Measurements from ENCODE around the gene BCAP29. TPM values are rescaled to one million over a fixed set of nuclear protein-coding genes. Genes with fewer than 3 reads are reported as not detected.
"Not testable (repeated sequence)": the region's sequence is repeated elsewhere in the genome, so short reads cannot be mapped to it uniquely, and the experiment has no call there.

Gene BCAP29
- total RNA-seq, 1 donor: 43.1 TPM

- Histone ChIP-seq H2AFZ (ENCODE audit: low read length) (no peak overlapping the region), H3K79me2 (ENCODE audit: insufficient read depth, low read length) (no peaks in the 10 kb centered on the region), H3K4me2 (ENCODE audit: insufficient read depth, low read length) (no peak overlapping the region), H3K4me1 (ENCODE audit: insufficient read depth, low read length) (no peaks in the 10 kb centered on the region), H3K27ac (ENCODE audit: low read depth, low read length) (no peak overlapping the region), H3K36me3 (ENCODE audit: insufficient read depth, low read length) (no peaks in the 10 kb centered on the region), H4K20me1 (ENCODE audit: insufficient read depth, low read length) (no peaks in the 10 kb centered on the region), H3K27me3 (ENCODE audit: insufficient read depth, low read length) (no peaks in the 10 kb centered on the region), H3K4me3 (ENCODE audit: insufficient read depth, low read length) (no peak overlapping the region), H3K9me3 (ENCODE audit: low read depth, low read length) (no peaks in the 10 kb centered on the region)
- no peak for DNase-seq (ENCODE audit: insufficient read length, low spot score, missing footprints)
- TF ChIP-seq CTCF (IDR thresholded peaks at IDR 0.05; ENCODE audit: extremely low read depth, low read depth, low read length): no peak
These were observed 51.8 kb downstream of the BCAP29 start for GRCh38 chr7:107631588-107632491.

- H4K20me1 ChIP-seq (ENCODE audit: insufficient read depth, low read length): no peaks in the 10 kb centered on the region
- H3K27me3 ChIP-seq (ENCODE audit: insufficient read depth, low read length): no peaks in the 10 kb centered on the region
- H3K4me1 ChIP-seq (ENCODE audit: insufficient read depth, low read length): no peaks in the 10 kb centered on the region
- no peaks in the 10 kb centered on the region for H3K9me3 ChIP-seq (ENCODE audit: low read depth, low read length)
- H2AFZ ChIP-seq (ENCODE audit: low read length): no peak overlapping the region
- no peak overlapping the region for H3K4me2 ChIP-seq (ENCODE audit: insufficient read depth, low read length)
- H3K36me3 ChIP-seq (ENCODE audit: insufficient read depth, low read length): no peaks in the 10 kb centered on the region
- no peak overlapping the region for H3K27ac ChIP-seq (ENCODE audit: low read depth, low read length)
- H3K79me2 ChIP-seq (ENCODE audit: insufficient read depth, low read length): no peaks in the 10 kb centered on the region
- no peak for TF ChIP-seq CTCF (IDR thresholded peaks at IDR 0.05; ENCODE audit: extremely low read depth, low read depth, low read length)
- DNase-seq (ENCODE audit: insufficient read length, low spot score, missing footprints): no peak
- H3K4me3 ChIP-seq (ENCODE audit: insufficient read depth, low read length): no peak overlapping the region
These were observed 52.4 kb downstream of the BCAP29 start for GRCh38 chr7:107632492-107632865.

- Histone ChIP-seq H3K27me3 (ENCODE audit: insufficient read depth, low read length) (no peaks in the 10 kb centered on the region), H3K4me2 (ENCODE audit: insufficient read depth, low read length) (no peak overlapping the region), H3K9me3 (ENCODE audit: low read depth, low read length) (no peaks in the 10 kb centered on the region), H3K27ac (ENCODE audit: low read depth, low read length) (no peak overlapping the region), H3K36me3 (ENCODE audit: insufficient read depth, low read length) (no peaks in the 10 kb centered on the region), H4K20me1 (ENCODE audit: insufficient read depth, low read length) (no peaks in the 10 kb centered on the region), H2AFZ (ENCODE audit: low read length) (no peak overlapping the region), H3K79me2 (ENCODE audit: insufficient read depth, low read length) (no peaks in the 10 kb centered on the region), H3K4me3 (ENCODE audit: insufficient read depth, low read length) (no peak overlapping the region), H3K4me1 (ENCODE audit: insufficient read depth, low read length) (peaks cover 9% of the 10 kb centered on the region)
- TF ChIP-seq CTCF (IDR thresholded peaks at IDR 0.05; ENCODE audit: extremely low read depth, low read depth, low read length): no peak
- no peak for DNase-seq (ENCODE audit: insufficient read length, low spot score, missing footprints)
These were observed 58.5 kb downstream of the BCAP29 start for GRCh38 chr7:107638594-107638993.

- H3K9me3 ChIP-seq (ENCODE audit: low read depth, low read length); DNase-seq (ENCODE audit: insufficient read length, low spot score, missing footprints); H3K4me2 ChIP-seq (ENCODE audit: insufficient read depth, low read length): not testable (repeated sequence)
These were observed 59.0 kb downstream of the BCAP29 start for GRCh38 chr7:107639070-107639469.

More at GRCh38 chr7:107639070-107639469, 59.0 kb downstream of the BCAP29 start:
- not testable (repeated sequence) for H3K36me3 ChIP-seq (ENCODE audit: insufficient read depth, low read length); H4K20me1 ChIP-seq (ENCODE audit: insufficient read depth, low read length); H3K4me3 ChIP-seq (ENCODE audit: insufficient read depth, low read length); H3K27me3 ChIP-seq (ENCODE audit: insufficient read depth, low read length); H2AFZ ChIP-seq (ENCODE audit: low read length); H3K27ac ChIP-seq (ENCODE audit: low read depth, low read length); H3K79me2 ChIP-seq (ENCODE audit: insufficient read depth, low read length)
- H3K4me1 ChIP-seq (ENCODE audit: insufficient read depth, low read length): peaks cover 13% of the 10 kb centered on the region
